Activated CD4-positive, alpha-beta T cell treated with anti-CD3 and anti-CD28 coated beads, Interleukin-2, amount 50 U/mL, for 1 hour (primary cell): ENCODE results near the gene TBC1D26.
A peak's percentile ranks its signal among the peaks of the same experiment; 100 is the strongest.
"Not testable (repeated sequence)": the region's sequence is repeated elsewhere in the genome, so short reads cannot be mapped to it uniquely, and the experiment has no call there.

Experiments
- DNase-seq: peaks from one replicate; pipeline ENCODE4 v3.0.0-alpha.2; 2020

Gene TBC1D26

DNA sequence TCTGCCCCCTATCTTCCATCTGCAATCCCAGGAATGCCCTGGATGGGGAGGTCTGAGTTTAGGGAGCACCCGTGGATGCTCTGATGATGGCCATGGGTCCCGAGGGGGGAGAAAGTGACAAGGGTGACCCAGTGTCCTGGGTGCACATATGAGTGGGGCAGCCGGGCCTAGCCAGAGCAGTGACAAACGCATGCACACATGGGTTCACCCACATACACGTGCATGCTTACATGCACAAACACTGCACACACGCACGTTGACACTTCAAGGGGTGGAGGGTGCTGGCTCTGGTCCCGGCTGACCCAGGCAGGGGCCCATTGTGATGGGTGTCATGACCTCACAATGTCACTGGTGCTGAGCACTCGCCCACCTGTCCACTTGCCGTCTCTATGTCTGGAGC is at the start of gene TBC1D26:
Gene TBC1D26, plus strand, starts transcription at position 384 of the 400 bp plus-strand sequence. CDS start 3,066 bp downstream, outside the sequence.
- not testable (repeated sequence) for DNase-seq

- not testable (repeated sequence) for DNase-seq
Measured at GRCh38 chr17:15683135-15683534, 48.9 kb upstream of the TBC1D26 start.

DNA sequence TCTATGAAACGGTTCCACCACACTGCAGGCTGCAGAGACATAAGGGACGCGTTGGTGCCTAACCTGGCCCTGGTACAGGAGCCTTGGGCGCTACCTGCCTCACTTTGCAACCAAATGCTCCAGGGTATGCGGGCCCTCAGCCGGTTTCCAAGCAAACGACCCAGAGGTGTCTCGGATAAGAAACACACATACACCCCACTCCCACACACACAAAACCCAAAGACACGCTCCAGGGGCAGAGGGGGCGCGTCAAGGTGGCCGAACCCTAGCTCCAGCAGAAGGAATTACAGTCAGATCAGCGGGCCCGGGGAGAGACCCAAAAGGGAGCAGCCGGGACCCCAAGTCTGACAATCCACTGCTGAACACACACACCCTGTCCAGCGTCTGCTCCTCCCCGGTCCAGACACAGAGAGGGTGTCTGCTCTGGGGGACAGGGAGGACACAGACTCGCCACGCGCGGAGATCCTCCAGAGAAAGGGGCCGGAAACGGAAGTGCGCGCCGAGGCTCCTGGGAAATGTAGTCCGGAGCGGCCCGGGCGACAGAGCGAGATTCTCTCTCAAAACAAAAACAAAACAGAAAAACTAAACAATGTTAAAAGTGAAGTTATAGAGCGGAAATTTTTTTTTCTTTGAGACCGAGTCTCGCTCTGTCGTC is 48.1 kb upstream of the TBC1D26 start, which contains the start of gene TRIM16:
Gene TRIM16, minus strand, starts transcription at position 488 of the 655 bp plus-strand sequence. CDS start 32,702 bp downstream, outside the sequence.
- peak; percentile 78 for DNase-seq

- DNase-seq, result not testable (repeated sequence)
Measured at GRCh38 chr17:15687494-15687893, 44.6 kb upstream of the TBC1D26 start.

DNA sequence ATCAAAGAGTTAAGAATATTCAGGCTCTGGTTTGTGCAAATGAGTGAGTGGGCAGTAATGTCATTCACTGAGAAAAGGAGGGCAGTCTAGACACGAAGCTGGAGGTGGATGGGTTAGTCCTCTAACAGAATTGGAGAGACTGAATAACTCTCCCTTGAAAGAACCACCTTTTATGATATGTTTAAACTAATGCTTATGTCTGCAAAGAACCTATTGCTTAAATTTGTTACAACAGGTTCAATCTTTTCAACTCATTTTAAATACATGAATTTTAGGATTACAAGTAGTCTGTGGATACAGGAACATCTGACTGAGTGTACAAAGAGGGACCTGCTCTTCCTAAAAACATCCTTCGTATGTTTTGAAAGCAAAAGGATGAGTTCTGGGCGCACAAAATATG is 33.1 kb upstream of the TBC1D26 start:
- DNase-seq, result not testable (repeated sequence)

DNA sequence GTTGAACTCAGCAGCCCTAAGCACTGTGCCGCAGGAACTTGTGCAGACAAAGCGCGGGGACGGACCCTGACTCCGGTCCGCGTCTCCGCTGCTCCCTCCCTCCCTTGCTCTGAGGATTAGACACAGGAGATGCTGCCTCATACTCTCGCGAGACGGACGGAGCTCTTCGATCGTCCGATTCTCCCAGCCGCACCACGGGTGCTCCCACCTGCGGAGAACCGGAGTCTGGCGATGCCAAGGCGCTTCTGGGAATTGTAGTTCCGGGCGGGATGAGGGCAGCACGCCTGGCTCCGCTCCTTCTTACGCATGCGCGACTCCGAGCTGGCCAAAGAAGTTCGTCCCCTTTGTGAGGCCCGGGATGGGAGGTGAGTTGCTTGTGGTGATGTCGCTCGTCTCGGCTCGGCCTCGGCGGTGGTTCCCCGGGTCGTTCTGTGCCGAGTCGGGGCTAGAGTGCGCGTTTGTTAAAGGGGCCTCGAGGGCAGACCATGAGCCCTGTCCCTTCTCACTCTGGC is 32.6 kb upstream of the TBC1D26 start, which contains the start of gene ZNF286A:
Gene ZNF286A, plus strand, starts transcription at position 340 of the 512 bp plus-strand sequence. CDS start 578 bp downstream, outside the sequence.
- peak; percentile 96 for DNase-seq

GRCh38 chr17:15699937-15700336 is 32.1 kb upstream of the TBC1D26 start:
- not testable (repeated sequence) for DNase-seq

DNA sequence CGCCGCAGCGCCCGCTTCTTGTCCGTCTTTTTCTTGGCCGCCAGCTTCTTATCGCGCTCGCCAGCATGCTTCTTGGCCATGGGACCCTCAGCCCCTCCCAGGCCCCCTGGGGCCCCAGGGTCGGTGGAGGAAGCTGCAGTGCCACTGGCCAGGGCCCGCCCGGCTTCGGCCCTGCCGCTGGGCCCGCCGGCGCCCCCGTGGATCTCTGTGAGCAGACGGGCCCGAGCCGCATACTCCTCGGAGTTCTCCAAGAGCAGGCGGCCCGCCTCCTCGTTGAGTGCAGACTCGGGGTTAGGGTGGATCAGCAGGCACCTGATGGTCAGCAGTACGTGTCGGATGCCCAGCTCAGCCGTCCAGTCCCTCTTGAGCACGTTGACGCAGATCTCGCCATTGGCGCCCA is 27.8 kb upstream of the TBC1D26 start:
- DNase-seq, result not testable (repeated sequence)

GRCh38 chr17:15704813-15705212 is 27.3 kb upstream of the TBC1D26 start:
- DNase-seq, result not testable (repeated sequence)

DNA sequence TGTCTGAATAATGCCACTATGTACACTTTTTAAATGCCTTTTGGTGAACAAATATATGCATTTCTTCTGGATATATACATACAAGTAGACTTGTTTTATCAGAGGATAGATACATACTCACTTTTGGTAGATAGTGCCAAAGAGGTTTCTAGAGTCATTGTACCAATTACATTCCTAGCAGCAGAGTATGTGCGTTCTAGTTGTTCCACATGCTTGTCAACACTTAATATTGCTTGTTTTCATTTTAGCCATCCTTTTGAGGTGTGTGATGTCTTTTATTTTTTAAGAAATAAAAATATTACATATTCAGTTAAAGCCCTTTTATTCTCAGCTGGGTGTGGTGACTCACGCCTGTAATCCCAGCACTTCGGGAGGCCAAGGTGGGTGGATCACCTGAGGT is 23.2 kb upstream of the TBC1D26 start:
- not testable (repeated sequence) for DNase-seq

- DNase-seq, result not testable (repeated sequence)
Measured at GRCh38 chr17:15716601-15717563, 15.2 kb upstream of the TBC1D26 start.

DNA sequence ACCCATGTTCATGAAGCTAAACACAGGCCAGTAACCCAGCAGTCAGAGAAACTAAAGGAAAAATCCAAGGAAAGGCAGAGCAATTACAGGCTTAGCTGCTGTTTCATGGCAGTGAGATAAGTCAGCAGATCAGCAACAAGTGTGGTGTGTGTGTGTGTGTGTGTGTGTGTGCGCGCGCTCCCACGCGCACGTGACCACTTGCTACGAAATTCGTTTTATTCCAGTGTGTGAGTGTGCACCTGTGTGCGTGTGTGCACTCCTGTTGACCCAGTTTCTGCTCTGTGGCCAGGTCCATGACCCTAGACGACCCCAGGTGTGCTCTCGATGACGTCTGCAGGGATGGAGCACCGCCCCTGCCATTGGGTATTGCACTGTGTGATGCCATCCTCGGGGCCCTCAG is 1.5 kb upstream of the TBC1D26 start:
- DNase-seq, result not testable (repeated sequence)

DNA sequence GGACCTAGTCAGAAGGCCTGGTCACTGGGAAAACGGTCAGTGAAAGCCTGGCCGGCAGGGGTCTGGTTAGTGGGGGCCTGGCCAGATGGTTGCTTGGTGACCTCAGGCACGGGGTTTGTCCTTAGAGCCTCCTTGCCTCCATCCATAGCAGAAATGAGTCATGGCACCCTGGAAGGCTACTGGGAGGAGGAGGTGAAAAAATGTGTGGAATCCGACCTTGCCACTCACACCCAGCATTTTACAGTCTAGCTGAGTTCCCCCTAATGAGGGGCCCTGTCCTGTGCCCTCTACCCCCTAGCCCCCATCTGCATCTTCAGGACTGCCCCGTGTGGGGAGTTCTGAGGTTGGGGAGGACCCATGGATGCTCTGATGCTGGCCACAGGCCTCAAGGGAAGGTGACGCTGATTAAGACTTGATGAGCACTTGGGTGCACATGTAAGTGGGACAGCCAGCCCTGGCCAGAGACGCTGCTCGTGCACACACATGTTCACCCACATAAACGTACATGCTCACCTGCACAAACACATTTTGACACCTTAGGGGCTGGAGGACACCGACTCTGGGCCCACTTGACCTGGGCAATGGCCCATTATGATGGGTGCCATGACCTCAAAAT is 1.2 kb downstream of the TBC1D26 start:
- DNase-seq, result not testable (repeated sequence)

- not testable (repeated sequence) for DNase-seq
Measured at GRCh38 chr17:15736578-15736977, 4.5 kb downstream of the TBC1D26 start.

DNA sequence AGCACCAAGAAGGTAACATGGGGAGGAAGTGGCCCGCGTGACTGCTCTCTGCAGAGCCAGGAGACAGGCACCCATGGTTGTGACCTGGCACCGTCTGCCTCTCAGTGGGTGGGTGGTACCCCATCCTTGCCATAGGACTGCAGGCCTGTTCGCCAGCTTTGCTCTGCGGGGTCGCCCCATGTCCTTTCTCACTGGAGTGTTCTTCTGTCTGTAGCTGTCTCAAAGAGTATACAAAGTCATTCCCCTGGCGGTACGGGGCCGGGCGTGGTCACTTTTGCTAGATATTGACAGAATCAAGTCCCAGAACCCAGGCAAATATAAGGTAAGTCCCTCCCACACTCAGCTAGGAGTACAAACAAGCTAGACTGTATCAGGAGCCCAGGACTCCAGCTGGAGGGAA is 6.0 kb downstream of the TBC1D26 start:
- DNase-seq, result no peak

- not testable (repeated sequence) for DNase-seq
Measured at GRCh38 chr17:15739259-15739658, 7.2 kb downstream of the TBC1D26 start.

- DNase-seq, result not testable (repeated sequence)
Measured at GRCh38 chr17:15740041-15740440, 8.0 kb downstream of the TBC1D26 start.

DNA sequence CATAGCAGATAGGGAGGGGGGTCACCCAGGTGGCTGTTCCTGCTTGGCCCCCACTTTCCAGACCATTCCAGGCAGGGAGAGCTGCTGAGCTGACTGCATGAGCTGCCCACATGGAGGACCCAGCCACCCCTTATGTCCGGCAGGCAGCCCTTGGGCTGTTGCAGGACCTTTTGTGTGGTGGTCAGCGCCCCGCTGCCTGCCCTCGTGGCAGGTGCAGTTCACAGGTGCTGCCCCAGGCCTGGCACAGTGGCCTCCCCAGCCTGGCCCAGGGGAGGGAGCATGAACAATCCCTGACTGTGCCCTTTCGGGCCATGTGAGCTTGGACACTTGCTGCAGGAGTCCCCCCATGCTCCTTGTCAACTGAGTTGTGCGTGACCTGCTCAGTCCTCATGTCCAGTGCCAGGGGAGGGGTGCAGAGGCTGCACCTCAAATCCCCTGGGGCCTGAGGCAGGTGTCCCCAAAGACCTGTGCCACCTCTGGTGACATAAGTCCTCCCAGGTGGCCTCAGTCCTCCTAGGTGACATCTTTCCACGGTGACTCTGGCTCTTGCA is 8.6 kb downstream of the TBC1D26 start:
- DNase-seq, result no peak

DNA sequence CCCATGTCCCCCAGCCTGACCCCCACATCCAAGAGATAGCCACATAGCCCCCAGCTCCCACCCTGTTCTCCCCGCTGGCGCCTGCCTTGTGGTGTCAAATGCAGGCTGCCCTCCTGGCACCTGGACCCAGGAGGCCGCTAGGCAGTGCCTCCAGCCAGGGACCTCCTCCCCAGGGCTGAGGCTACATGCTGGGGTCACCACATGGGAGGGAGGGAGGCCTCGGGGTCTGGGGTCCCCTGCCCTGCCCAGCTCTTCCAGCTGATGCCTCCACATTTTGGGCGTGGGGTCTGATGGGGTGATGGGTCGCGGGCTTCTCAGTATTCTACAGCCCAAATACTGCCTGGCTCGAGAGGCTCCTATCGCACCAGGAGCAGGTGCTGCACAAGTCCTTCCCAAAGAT is 9.5 kb downstream of the TBC1D26 start:
- DNase-seq, result no peak

DNA sequence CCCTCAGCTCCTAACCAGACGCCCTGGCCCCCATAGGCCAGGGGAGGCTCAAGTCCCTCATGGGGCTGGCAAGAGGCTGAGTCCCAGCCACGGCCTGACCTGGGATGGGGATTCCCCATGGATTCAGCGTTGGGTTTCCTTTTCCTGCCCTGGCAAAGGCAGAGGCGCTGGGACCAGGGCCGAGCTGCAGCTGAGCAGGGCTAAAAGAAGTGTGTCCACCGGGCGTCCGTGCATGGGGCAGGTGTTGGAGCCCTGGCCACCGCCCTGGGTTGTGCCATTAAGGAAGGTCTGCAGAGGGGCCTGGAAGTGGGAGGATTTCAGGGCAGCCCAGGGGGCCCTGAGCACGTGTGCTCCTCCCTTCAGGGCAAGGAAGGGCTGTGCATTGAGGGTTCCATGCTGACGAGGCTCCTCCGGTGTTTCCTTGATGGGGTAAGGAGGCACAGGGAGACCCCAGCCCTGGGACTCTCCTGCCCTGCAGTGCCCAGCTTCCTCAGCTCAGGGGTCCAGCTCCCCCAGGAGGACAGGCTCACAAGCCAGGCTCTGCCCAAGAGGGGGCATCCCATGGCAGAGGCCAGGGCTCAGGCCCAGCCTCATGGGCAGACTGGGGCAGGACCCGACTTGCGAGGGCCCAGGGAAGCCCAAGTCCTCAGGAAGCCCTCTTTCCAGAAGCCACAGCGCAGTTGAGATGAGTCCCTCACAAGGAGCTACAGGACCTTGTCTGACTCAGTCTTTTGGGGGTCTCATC is 10.1 kb downstream of the TBC1D26 start:
- DNase-seq, result no peak

DNA sequence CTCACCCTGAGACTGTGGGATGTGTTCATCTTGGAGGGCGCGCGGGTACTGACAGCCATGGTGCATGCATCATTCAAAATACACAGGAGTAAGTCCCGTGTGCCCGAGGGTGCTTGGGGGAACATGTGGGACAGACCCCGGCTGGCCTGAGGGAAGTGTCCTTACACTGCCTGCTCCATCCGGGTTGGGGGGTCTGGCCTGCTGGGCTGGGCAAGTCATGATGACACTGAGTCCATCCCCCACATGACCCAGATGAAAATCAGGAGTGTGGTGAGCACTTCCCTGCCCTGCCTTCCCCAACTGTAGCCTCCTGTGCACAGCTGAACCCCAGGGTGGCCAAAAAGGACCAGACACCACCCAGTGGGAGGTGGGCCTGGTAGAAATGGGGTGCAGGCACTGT is 10.8 kb downstream of the TBC1D26 start:
- no peak for DNase-seq
